Renal cortical epithelial cell (primary cell): ENCODE measurements around the gene PON3. TPM values are rescaled to one million over a fixed set of nuclear protein-coding genes. Genes with fewer than 3 reads are reported as not detected.

ENCODE experiments used
- DNase-seq: peaks from one replicate; pipeline ENCODE4 v3.0.0-alpha.2; 2011; ENCODE audit warnings: low read depth
- total RNA-seq: library from RNA; depleted of rRNA; stranded (reverse); fragments of >200 nt; gene quantifications from 2 replicates; pipeline ENCODE4 v1.2.3, GENCODE V29; 2014

Gene PON3
- 0.05 TPM in 1 of 2 replicates, not detected in the other for total RNA-seq

GRCh38 chr7:95396136-95397032 lies at the start of gene PON3:
PON3 (minus strand) TSS chr7:95396375; CDS start chr7:95396350, 25 bp downstream.
- DNase-seq, result no peak

- no peak for DNase-seq
Measured at GRCh38 chr7:95444796-95445195, 48.6 kb upstream of the PON3 start.

- DNase-seq, result peak; percentile 99
Measured at GRCh38 chr7:95441042-95441823, 45.1 kb upstream of the PON3 start.

GRCh38 chr7:95440394-95441038 lies 44.3 kb upstream of the PON3 start:
- peak; percentile 72 for DNase-seq

- no peak for DNase-seq
Measured at GRCh38 chr7:95436407-95436806, 40.2 kb upstream of the PON3 start.

- DNase-seq, result no peak
Measured at GRCh38 chr7:95435422-95435780, 39.2 kb upstream of the PON3 start.

- peak; percentile 69 for DNase-seq
Measured at GRCh38 chr7:95434557-95435421, 38.6 kb upstream of the PON3 start, which contains the start of gene PON2. PON2 (minus strand) TSS chr7:95435028; CDS start chr7:95434951, 77 bp downstream.

- DNase-seq, result peak; percentile 79
Measured at GRCh38 chr7:95433952-95434556, 37.9 kb upstream of the PON3 start.

- DNase-seq, result no peak
Measured at GRCh38 chr7:95433129-95433528, 37.0 kb upstream of the PON3 start.

GRCh38 chr7:95432606-95433005 lies 36.4 kb upstream of the PON3 start:
- no peak for DNase-seq

- DNase-seq, result peak; percentile 99
Measured at GRCh38 chr7:95430864-95431263, 34.7 kb upstream of the PON3 start.

- no peak for DNase-seq
Measured at GRCh38 chr7:95429241-95429990, 33.2 kb upstream of the PON3 start.

GRCh38 chr7:95427914-95428516 lies 31.8 kb upstream of the PON3 start:
- DNase-seq, result peak; percentile 47

GRCh38 chr7:95427166-95427565 lies 31.0 kb upstream of the PON3 start:
- no peak for DNase-seq

- no peak for DNase-seq
Measured at GRCh38 chr7:95425694-95426093, 29.5 kb upstream of the PON3 start.

- no peak for DNase-seq
Measured at GRCh38 chr7:95424716-95425115, 28.5 kb upstream of the PON3 start.

GRCh38 chr7:95421847-95422444 lies 25.8 kb upstream of the PON3 start:
- DNase-seq, result peak; percentile 43

GRCh38 chr7:95421000-95421846 lies 25.0 kb upstream of the PON3 start:
- peak; percentile 90 for DNase-seq
